ENCODE results near the gene SPRTN.

SPRTN gene

GRCh38 chr1:231338270-231339128 is at the start of gene SPRTN:
SPRTN (plus strand) TSS chr1:231338293; CDS start chr1:231338384, 91 bp downstream.
- DNase-seq, result peak in 1 of 3 experiments; percentile 68

GRCh38 chr1:231295938-231296337 is 42.2 kb upstream of the SPRTN start:
- DNase-seq, result no peak

- DNase-seq, result no peak
Measured at GRCh38 chr1:231301990-231302389, 36.1 kb upstream of the SPRTN start.

- no peak for DNase-seq
Measured at GRCh38 chr1:231310391-231310934, 27.6 kb upstream of the SPRTN start.

GRCh38 chr1:231311720-231312431 is 26.2 kb upstream of the SPRTN start:
- DNase-seq, result no peak

- no peak for DNase-seq
Measured at GRCh38 chr1:231312432-231312788, 25.7 kb upstream of the SPRTN start.

- DNase-seq, result no peak
Measured at GRCh38 chr1:231313661-231314060, 24.4 kb upstream of the SPRTN start.

- DNase-seq, result peak in 1 of 3 experiments; percentile 15
Measured at GRCh38 chr1:231315887-231316286, 22.2 kb upstream of the SPRTN start.

- no peak for DNase-seq
Measured at GRCh38 chr1:231317306-231318014, 20.6 kb upstream of the SPRTN start.

GRCh38 chr1:231318015-231318355 is 20.1 kb upstream of the SPRTN start:
- DNase-seq, result no peak

GRCh38 chr1:231318568-231318967 is 19.5 kb upstream of the SPRTN start:
- DNase-seq, result no peak

GRCh38 chr1:231319080-231319479 is 19.0 kb upstream of the SPRTN start:
- no peak for DNase-seq

GRCh38 chr1:231322880-231323530 is 15.1 kb upstream of the SPRTN start:
- no peak for DNase-seq

GRCh38 chr1:231324660-231325059 is 13.4 kb upstream of the SPRTN start:
- no peak for DNase-seq

GRCh38 chr1:231326248-231326647 is 11.8 kb upstream of the SPRTN start:
- no peak for DNase-seq

- DNase-seq, result no peak
Measured at GRCh38 chr1:231327617-231328016, 10.5 kb upstream of the SPRTN start.

- DNase-seq, result no peak
Measured at GRCh38 chr1:231329483-231329882, 8.6 kb upstream of the SPRTN start.

GRCh38 chr1:231332761-231333160 is 5.3 kb upstream of the SPRTN start:
- DNase-seq, result no peak

- no peak for DNase-seq
Measured at GRCh38 chr1:231334079-231334666, 3.9 kb upstream of the SPRTN start.

- DNase-seq, result no peak
Measured at GRCh38 chr1:231334952-231335351, 3.1 kb upstream of the SPRTN start.

- DNase-seq, result peak in 1 of 3 experiments; percentile 32
Measured at GRCh38 chr1:231335663-231336602, 2.2 kb upstream of the SPRTN start.
